Keratinocyte (primary cell): ENCODE measurements around the gene CHST15.

Experiments
- CTCF ChIP-seq, 3 experiments: IDR thresholded peaks in 1 of 3; conservative IDR thresholded peaks in 1 of 3; optimal IDR thresholded peaks in 1 of 3; 2 replicates in 2 of 3; 3 replicates in 1 of 3; pipeline versions ENCODE3 to v1.5.1; 2011; ENCODE audit warnings: low read length in 3 of 3, mild to moderate bottlenecking in 3 of 3, moderate library complexity in 2 of 3, control low read depth in 1 of 3, inconsistent platforms in 1 of 3; ENCODE audit not compliant: insufficient read depth in 2 of 3; ENCODE audit errors: extremely low read depth in 1 of 3
- EZH2 ChIP-seq: IDR thresholded peaks from one replicate; pipeline ENCODE4 v1.6.1; 2012; ENCODE audit warnings: inconsistent platforms, mild to moderate bottlenecking, low read length, moderate library complexity

- TF ChIP-seq CTCF (optimal IDR thresholded peaks at IDR 0.05 in 1 of 3, IDR thresholded peaks at IDR 0.05 in 1 of 3, conservative IDR thresholded peaks at IDR 0.05 in 1 of 3; ENCODE audit: extremely low read depth in 1 of 3, insufficient read depth in 2 of 3, low read length in 3 of 3) (no peak), EZH2 (no peak)
Observed at GRCh38 chr10:124059551-124059950, 33.8 kb downstream of the CHST15 start.
